ENCODE measurements around the gene ATRIP.
"Not testable (repeated sequence)": the region's sequence is repeated elsewhere in the genome, so short reads cannot be mapped to it uniquely, and the experiment has no call there.

The ATRIP gene

DNA sequence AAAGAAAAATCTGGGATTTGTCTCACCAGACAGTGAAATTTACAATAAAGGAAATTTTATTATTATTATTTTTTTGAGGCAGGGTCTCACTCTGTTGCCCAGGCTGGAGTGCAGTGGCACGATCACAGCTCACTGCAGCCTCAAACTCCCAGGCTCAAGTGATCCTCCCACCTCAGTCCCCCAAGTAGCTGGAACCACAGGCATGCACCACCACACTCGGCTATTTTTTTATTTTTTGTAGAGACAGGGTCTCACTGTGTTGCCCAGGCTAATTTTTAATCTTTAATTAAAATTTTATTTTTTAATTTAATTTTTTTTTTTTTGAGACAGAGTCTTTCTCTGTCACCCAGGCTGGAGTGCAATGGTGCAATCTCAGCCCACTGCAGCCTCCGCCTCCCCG is 27.5 kb downstream of the ATRIP start:
- peaks cover 13% of the 10 kb centered on the region for H3K36me3 ChIP-seq (ENCODE audit: control insufficient read depth, insufficient read depth, low read length)
- H3K9ac ChIP-seq (ENCODE audit: low read depth, low read length); H3K4me3 ChIP-seq (ENCODE audit: low read depth, low read length); H3K27me3 ChIP-seq (ENCODE audit: control insufficient read depth, insufficient read depth, low read length); H3K9me3 ChIP-seq (ENCODE audit: control insufficient read depth, insufficient read depth, low read length): not testable (repeated sequence)
- H3K4me1 ChIP-seq (ENCODE audit: control insufficient read depth, insufficient read depth, low read length): peaks cover 17% of the 10 kb centered on the region
- peak overlapping the region; percentile 92 for H3K27ac ChIP-seq (ENCODE audit: low read depth, low read length)

DNA sequence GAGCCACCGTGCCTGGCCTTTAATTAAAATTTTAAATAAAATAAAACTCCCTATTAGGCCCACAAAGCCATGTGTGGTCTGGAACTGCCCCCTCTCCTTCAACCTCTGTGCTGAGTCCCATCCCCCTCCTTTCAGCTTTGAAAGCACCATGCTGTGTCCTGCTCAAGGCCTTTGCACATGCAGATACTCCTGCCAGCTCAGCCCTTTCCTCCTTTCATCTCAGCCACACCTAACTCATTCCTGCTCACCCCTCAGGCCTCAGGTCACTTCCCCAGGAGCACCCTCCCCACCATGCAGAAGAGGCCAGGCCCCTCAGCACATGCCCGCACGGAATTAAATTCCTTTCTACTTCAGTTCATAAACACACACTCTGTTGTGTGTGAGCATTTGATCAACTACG is 28.1 kb downstream of the ATRIP start:
- H3K27ac ChIP-seq (ENCODE audit: low read depth, low read length): peak overlapping the region; percentile 74
- H3K9me3 ChIP-seq (ENCODE audit: control insufficient read depth, insufficient read depth, low read length): no peaks in the 10 kb centered on the region
- peaks cover 17% of the 10 kb centered on the region for H3K4me1 ChIP-seq (ENCODE audit: control insufficient read depth, insufficient read depth, low read length)
- peak overlapping the region; percentile 23; the same call in 1 of the 2 replicates for H3K4me3 ChIP-seq (ENCODE audit: low read depth, low read length)
- H3K36me3 ChIP-seq (ENCODE audit: control insufficient read depth, insufficient read depth, low read length): peaks cover 7% of the 10 kb centered on the region; the same call in 1 of the 2 replicates
- H3K9ac ChIP-seq (ENCODE audit: low read depth, low read length): peak overlapping the region; percentile 3; the same call in 1 of the 2 replicates
- H3K27me3 ChIP-seq (ENCODE audit: control insufficient read depth, insufficient read depth, low read length): no peaks in the 10 kb centered on the region

DNA sequence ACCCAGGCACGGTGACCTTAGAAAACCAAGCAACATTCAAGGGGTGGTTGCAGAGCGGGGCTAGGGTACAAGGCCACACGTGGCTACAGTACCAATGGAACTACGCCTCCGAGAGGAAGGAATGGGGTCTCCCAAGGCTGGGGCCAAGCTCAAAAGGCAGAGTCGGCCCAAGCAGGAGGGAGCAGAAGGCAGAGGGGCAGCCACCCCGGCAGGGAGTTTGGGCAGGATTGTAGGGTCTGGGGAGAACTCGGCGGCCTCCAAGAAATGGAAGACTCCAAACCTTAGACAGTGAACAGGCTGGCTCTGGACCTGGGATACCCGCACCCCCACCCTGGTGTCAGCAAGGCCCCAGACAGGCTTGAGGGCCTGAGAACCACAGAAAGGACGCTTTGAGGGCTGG is 28.7 kb downstream of the ATRIP start:
- H3K36me3 ChIP-seq (ENCODE audit: control insufficient read depth, insufficient read depth, low read length): peaks cover 3% of the 10 kb centered on the region; the same call in 1 of the 2 replicates
- H3K9me3 ChIP-seq (ENCODE audit: control insufficient read depth, insufficient read depth, low read length): no peaks in the 10 kb centered on the region
- no peak overlapping the region for H3K4me3 ChIP-seq (ENCODE audit: low read depth, low read length)
- H3K9ac ChIP-seq (ENCODE audit: low read depth, low read length): peak overlapping the region; percentile 3; the same call in 1 of the 2 replicates
- H3K27ac ChIP-seq (ENCODE audit: low read depth, low read length): peak overlapping the region; percentile 74
- H3K27me3 ChIP-seq (ENCODE audit: control insufficient read depth, insufficient read depth, low read length): no peaks in the 10 kb centered on the region
- H3K4me1 ChIP-seq (ENCODE audit: control insufficient read depth, insufficient read depth, low read length): peaks cover 17% of the 10 kb centered on the region

DNA sequence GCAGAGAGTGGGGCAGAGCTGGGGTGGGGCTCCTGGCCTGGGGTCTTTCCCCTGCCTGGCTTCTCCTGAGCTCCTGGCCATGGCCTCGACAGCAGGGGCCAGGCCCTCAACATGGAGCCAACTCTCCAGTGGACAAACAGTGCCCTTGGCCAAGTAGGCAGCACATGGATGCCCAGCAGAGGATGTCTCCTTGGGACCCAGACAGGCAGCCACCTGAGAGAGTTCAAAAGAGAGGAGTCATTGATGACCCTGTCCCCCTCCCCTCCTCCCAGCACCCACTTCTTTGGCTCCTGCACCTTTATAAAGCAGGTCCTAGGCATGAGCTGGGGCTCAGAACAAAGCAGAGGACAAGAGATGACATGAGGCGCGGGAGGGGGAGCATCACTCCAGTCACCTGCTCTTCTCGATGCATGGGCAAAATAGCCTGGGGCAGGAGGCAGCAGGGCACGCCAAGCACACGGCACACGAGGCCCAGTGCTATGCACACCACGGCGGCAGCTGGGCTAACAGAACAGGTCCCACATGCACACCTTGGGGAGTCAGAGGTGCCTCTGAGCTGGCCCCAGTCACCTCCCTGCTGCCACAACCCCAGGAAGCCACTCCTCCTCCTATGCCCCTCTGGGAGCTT is 30.0 kb downstream of the ATRIP start:
- peaks cover 17% of the 10 kb centered on the region for H3K4me1 ChIP-seq (ENCODE audit: control insufficient read depth, insufficient read depth, low read length)
- no peaks in the 10 kb centered on the region for H3K27me3 ChIP-seq (ENCODE audit: control insufficient read depth, insufficient read depth, low read length)
- H3K9ac ChIP-seq (ENCODE audit: low read depth, low read length): no peak overlapping the region
- H3K9me3 ChIP-seq (ENCODE audit: control insufficient read depth, insufficient read depth, low read length): no peaks in the 10 kb centered on the region
- H3K36me3 ChIP-seq (ENCODE audit: control insufficient read depth, insufficient read depth, low read length): peaks cover 3% of the 10 kb centered on the region; the same call in 1 of the 2 replicates
- no peak overlapping the region for H3K4me3 ChIP-seq (ENCODE audit: low read depth, low read length)
- no peak overlapping the region for H3K27ac ChIP-seq (ENCODE audit: low read depth, low read length)

DNA sequence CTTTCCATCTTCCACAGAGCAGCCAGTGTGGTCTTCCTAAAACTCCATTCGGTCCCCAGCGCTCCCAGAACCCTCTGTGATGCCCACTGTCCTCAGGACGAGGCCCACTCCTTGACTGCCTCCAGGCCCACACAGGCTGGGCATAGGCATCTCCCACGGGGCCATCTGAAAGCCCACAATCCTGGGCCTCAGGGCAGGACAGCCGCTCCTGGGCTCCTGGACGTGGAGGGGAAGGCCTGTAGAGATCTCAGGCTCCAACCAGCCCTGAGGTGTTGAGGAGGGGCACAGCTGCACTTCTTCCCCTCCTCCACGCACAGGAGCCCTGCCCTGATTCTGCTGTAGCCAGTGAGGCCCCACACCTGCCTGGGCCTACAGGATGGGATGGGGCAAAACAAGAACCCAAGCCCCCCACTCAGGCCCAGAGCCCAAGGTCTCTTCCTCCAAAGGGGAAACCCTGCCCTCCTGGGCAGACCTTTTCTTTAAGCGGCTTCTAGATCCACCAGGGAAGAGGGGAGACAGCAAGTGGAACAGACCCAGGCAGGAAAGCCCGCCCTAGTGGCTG is 31.5 kb downstream of the ATRIP start:
- H3K9ac ChIP-seq (ENCODE audit: low read depth, low read length): no peak overlapping the region
- peaks cover 17% of the 10 kb centered on the region for H3K4me1 ChIP-seq (ENCODE audit: control insufficient read depth, insufficient read depth, low read length)
- H3K36me3 ChIP-seq (ENCODE audit: control insufficient read depth, insufficient read depth, low read length): peaks cover 3% of the 10 kb centered on the region; the same call in 1 of the 2 replicates
- no peak overlapping the region for H3K4me3 ChIP-seq (ENCODE audit: low read depth, low read length)
- H3K9me3 ChIP-seq (ENCODE audit: control insufficient read depth, insufficient read depth, low read length): no peaks in the 10 kb centered on the region
- H3K27ac ChIP-seq (ENCODE audit: low read depth, low read length): no peak overlapping the region
- H3K27me3 ChIP-seq (ENCODE audit: control insufficient read depth, insufficient read depth, low read length): no peaks in the 10 kb centered on the region

DNA sequence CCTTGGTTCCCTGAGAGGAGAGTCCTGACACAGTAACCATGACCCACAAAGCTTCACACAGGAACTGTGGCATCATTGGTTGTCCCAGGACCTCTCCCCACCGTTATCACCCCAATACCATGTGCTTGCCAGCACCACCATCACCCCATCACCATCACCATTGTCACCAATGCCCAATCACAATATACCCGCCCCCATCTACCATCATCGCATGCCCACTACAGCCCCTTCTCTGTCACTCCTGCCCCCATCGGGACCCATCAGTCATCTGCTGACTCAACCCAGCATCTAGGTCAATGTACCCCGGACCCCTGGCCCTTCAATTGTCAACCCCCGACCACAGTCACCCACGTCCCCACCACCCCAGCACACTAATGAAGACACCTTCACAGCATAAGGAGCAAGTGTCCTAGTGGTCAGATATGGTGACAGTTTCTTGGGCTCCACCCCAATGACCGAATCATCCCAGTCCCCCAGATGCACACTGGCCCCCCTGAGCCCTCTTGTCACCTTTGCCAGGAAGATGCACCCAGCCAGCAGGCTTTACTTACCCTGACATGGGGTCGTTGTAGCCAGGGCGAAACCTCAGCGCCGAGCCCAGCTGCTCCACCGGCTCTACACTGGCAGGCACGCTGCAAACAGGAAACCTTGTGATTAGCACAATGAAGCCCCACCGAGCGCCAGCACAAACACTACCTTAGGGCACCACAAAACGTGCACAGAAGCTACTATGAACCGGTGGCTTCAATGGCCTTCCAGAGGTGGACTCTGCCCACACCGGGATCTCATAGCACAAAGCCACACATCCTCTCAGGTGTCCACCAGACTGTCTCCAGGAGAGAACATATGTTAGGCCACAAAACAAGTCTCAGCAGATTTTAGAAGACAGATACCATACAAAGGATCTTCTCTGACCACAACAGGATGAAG is 32.4 kb downstream of the ATRIP start:
- H3K9ac ChIP-seq (ENCODE audit: low read depth, low read length): no peak overlapping the region
- no peak overlapping the region for H3K27ac ChIP-seq (ENCODE audit: low read depth, low read length)
- H3K9me3 ChIP-seq (ENCODE audit: control insufficient read depth, insufficient read depth, low read length): no peaks in the 10 kb centered on the region
- H3K27me3 ChIP-seq (ENCODE audit: control insufficient read depth, insufficient read depth, low read length): no peaks in the 10 kb centered on the region
- peaks cover 11% of the 10 kb centered on the region for H3K4me1 ChIP-seq (ENCODE audit: control insufficient read depth, insufficient read depth, low read length)
- H3K36me3 ChIP-seq (ENCODE audit: control insufficient read depth, insufficient read depth, low read length): peaks cover 3% of the 10 kb centered on the region; the same call in 1 of the 2 replicates
- no peak overlapping the region for H3K4me3 ChIP-seq (ENCODE audit: low read depth, low read length)

DNA sequence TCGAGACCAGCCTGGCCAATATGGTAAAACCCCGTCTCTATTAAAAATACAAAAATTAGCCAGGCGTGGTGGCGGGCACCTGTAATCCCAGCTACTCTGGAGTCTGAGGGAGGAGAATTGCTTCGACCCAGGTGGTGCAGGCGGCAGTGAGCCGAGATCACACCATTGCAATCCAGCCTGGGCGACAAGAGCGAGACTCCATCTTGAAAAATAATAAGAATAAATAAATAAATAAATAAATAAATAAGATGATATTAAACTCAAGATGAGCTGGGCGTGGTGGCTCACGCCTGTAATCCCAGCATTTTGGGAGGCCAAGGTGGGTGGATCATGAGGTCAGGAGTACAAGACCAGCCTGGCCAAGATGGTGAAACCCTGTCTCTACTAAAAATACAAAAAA is 34.4 kb downstream of the ATRIP start:
- H3K27me3 ChIP-seq (ENCODE audit: control insufficient read depth, insufficient read depth, low read length); H3K9me3 ChIP-seq (ENCODE audit: control insufficient read depth, insufficient read depth, low read length); H3K9ac ChIP-seq (ENCODE audit: low read depth, low read length); H3K36me3 ChIP-seq (ENCODE audit: control insufficient read depth, insufficient read depth, low read length); H3K27ac ChIP-seq (ENCODE audit: low read depth, low read length); H3K4me3 ChIP-seq (ENCODE audit: low read depth, low read length); H3K4me1 ChIP-seq (ENCODE audit: control insufficient read depth, insufficient read depth, low read length): not testable (repeated sequence)

DNA sequence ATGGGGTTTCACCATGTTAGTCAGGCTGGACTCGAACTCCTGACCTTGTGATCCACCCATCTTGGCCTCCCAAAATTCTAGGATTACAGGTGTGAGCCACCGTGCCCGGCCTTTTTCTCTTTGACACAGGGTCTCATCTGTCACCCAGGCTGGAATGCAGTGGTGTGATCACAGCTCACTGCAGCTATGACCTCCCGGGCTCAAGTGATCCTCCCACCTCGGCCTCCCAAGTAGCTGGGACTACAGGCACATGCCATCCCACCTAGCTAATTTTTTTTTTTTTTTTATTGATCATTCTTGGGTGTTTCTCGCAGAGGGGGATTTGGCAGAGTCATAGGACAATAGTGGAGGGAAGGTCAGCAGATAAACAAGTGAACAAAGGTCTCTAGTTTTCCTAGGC is 36.3 kb downstream of the ATRIP start:
- not testable (repeated sequence) for H3K9ac ChIP-seq (ENCODE audit: low read depth, low read length); H3K36me3 ChIP-seq (ENCODE audit: control insufficient read depth, insufficient read depth, low read length)

DNA sequence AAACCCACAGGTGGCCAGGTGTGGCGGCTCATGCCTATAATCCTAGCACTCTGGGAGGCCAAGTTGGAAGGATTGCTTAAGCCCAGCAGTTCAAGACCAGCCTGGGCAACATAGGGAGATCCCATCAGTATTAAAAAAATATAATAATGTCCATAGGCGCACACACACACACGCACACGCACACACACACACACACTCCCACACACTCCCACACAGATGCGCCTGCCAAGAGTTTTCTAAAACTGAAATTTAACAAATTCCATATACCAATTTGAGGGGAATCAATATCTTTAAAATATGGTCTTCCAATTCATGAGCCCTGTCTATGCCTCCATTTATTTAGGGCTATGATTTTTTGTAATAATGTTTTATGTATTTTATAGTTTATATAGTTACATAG is 40.4 kb downstream of the ATRIP start:
- Histone ChIP-seq H3K27ac (ENCODE audit: low read depth, low read length) (no peak overlapping the region), H3K9ac (ENCODE audit: low read depth, low read length) (no peak overlapping the region), H3K9me3 (ENCODE audit: control insufficient read depth, insufficient read depth, low read length) (no peaks in the 10 kb centered on the region), H3K4me3 (ENCODE audit: low read depth, low read length) (no peak overlapping the region), H3K27me3 (ENCODE audit: control insufficient read depth, insufficient read depth, low read length) (no peaks in the 10 kb centered on the region), H3K36me3 (ENCODE audit: control insufficient read depth, insufficient read depth, low read length) (0 out of 2 replicates have a peak, but pooled peaks cover 2% of the 10 kb centered on the region), H3K4me1 (ENCODE audit: control insufficient read depth, insufficient read depth, low read length) (no peaks in the 10 kb centered on the region)

More for the DNA sequence above, 36.3 kb downstream of the ATRIP start:
- not testable (repeated sequence) for H3K27ac ChIP-seq (ENCODE audit: low read depth, low read length); H3K9me3 ChIP-seq (ENCODE audit: control insufficient read depth, insufficient read depth, low read length); H3K4me3 ChIP-seq (ENCODE audit: low read depth, low read length); H3K4me1 ChIP-seq (ENCODE audit: control insufficient read depth, insufficient read depth, low read length); H3K27me3 ChIP-seq (ENCODE audit: control insufficient read depth, insufficient read depth, low read length)

DNA sequence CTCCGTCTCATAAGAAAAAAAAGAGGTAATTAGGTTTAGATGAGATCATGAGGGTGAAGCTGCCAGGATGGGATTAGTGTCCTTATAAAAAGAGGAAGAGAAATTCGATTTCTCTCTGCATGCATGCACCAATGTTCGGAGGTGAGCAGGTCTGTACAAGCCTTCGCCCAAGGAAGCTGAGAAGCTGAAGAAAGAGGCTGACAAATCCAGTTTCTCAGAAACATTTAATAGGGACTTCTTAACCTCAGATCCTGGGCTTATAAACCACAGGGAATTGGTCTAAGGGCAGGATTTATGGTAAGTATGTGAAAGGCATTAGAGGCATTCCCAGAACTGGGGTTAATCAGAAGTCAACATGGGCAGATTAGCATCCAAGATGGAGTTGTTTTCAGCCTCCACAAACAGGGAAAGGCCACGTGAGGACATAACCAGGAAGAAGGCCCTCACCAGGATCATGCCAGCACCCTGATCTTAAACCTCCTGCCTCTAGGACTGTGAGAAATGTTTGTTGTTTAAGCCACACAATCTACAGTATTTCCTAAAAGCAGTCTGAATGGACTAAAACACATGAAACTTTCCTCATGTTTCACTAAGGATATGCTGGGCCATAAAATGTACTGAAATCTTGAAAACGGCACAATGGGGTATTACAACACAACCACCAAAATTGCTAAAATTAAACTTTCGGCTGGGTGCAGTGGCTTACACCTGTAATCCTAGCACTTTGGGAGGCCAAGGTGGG is 46.1 kb downstream of the ATRIP start:
- Histone ChIP-seq H3K9ac (ENCODE audit: low read depth, low read length) (no peak overlapping the region), H3K27ac (ENCODE audit: low read depth, low read length) (no peak overlapping the region), H3K36me3 (ENCODE audit: control insufficient read depth, insufficient read depth, low read length) (peaks cover 10% of the 10 kb centered on the region; the same call in 1 of the 2 replicates), H3K27me3 (ENCODE audit: control insufficient read depth, insufficient read depth, low read length) (no peaks in the 10 kb centered on the region), H3K9me3 (ENCODE audit: control insufficient read depth, insufficient read depth, low read length) (no peaks in the 10 kb centered on the region), H3K4me3 (ENCODE audit: low read depth, low read length) (no peak overlapping the region), H3K4me1 (ENCODE audit: control insufficient read depth, insufficient read depth, low read length) (no peaks in the 10 kb centered on the region)

Data from HUES48 (cell line).